Neutrophil (primary cell): ENCODE data around the gene PTGS2.
"Not testable (repeated sequence)": the region's sequence is repeated elsewhere in the genome, so short reads cannot be mapped to it uniquely, and the experiment has no call there.

Experiments used
- H3K27ac ChIP-seq: fragments of 200-600 bp; sonication (generic); 2 replicates; pipeline ENCODE4 v1.5.1; 2016; ENCODE audit warnings: mild to moderate bottlenecking, moderate library complexity
- H3K27me3 ChIP-seq: fragments of 200-600 bp; sonication (generic); 2 replicates; pipeline ENCODE4 v1.6.0; 2016; ENCODE audit warnings: mild to moderate bottlenecking
- H3K36me3 ChIP-seq: fragments of 200-600 bp; sonication (generic); 2 replicates; pipeline ENCODE4 v1.5.1; 2017
- H3K4me1 ChIP-seq, 2 experiments: fragments of 200-600 bp in 1 of 2; sonication (generic) in 1 of 2; 1 replicate in 1 of 2; 2 replicates in 1 of 2; pipeline versions ENCODE4 v1.5.1 to v1.6.1; 2013 to 2016; ENCODE audit warnings: low read depth in 1 of 2, low read length in 1 of 2, mild to moderate bottlenecking in 1 of 2, moderate library complexity in 1 of 2; ENCODE audit not compliant: control insufficient read depth in 1 of 2, insufficient read depth in 1 of 2
- H3K4me3 ChIP-seq, 2 experiments: fragments of 200-600 bp in 1 of 2; sonication (generic) in 1 of 2; 1 replicate in 1 of 2; 2 replicates in 1 of 2; pipeline ENCODE4 v1.5.1; 2013 to 2016; ENCODE audit warnings: low read depth in 1 of 2, low read length in 1 of 2, mild to moderate bottlenecking in 1 of 2, moderate library complexity in 1 of 2
- H3K9me3 ChIP-seq: fragments of 200-600 bp; sonication (generic); 2 replicates; pipeline ENCODE4 v1.5.1; 2016
- TF ChIP-seq, protein P1 (sequence below): fragments of 200-600 bp; sonication (generic); IDR thresholded peaks from 2 replicates; pipeline ENCODE4 v1.5.1; 2016; ENCODE audit warnings: antibody characterized with exemption

Gene PTGS2

DNA sequence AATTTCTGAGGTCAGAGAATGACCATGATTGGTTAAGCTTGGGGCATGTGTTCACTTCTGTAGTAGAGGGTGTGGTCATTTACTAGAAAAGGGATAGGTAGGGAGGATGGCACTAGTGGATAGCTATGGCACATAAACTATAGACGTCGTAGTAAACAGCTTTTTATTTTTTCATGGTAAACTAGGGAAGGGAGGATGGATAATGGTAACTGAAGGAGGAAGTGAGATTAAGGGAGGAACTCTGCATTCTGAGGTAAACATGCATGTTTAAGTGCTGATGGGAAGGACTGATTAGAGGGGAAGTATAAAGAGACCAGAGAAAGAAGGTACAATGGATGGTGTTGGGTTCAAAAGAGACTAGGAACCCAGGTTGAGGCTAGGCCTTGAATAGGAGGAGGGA is 26.9 kb downstream of the PTGS2 start:
- Histone ChIP-seq H3K4me3 (peak overlapping the region; percentile 21 to 33), H3K27ac (peak overlapping the region; percentile 96), H3K27me3 (no peaks in the 10 kb centered on the region), H3K36me3 (no peaks in the 10 kb centered on the region), H3K4me1 (peaks cover 57% of the 10 kb centered on the region in 2 experiments), H3K9me3 (no peaks in the 10 kb centered on the region)
- TF ChIP-seq, protein P1, sequence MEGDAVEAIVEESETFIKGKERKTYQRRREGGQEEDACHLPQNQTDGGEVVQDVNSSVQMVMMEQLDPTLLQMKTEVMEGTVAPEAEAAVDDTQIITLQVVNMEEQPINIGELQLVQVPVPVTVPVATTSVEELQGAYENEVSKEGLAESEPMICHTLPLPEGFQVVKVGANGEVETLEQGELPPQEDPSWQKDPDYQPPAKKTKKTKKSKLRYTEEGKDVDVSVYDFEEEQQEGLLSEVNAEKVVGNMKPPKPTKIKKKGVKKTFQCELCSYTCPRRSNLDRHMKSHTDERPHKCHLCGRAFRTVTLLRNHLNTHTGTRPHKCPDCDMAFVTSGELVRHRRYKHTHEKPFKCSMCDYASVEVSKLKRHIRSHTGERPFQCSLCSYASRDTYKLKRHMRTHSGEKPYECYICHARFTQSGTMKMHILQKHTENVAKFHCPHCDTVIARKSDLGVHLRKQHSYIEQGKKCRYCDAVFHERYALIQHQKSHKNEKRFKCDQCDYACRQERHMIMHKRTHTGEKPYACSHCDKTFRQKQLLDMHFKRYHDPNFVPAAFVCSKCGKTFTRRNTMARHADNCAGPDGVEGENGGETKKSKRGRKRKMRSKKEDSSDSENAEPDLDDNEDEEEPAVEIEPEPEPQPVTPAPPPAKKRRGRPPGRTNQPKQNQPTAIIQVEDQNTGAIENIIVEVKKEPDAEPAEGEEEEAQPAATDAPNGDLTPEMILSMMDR = no peak

DNA sequence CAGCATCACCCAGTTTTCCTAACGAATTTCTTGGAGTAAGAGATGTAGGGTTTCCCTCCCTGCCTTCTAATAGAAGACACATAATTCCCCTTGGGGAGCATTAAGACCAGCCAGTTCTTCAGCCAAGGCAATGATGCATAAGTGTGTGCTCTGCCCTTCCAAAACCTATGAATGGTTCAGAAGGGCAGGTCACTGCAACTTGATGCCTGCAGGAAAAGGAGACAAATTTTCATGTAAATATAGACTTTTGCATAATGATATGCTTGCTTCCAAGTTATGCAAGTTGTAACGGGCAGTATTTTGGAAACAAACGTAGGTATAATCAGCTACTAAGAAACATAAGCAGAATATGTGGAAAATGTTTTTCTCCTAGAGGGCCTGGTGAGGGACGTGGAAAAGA is 31.6 kb downstream of the PTGS2 start:
- Histone ChIP-seq H3K4me3 (no peak overlapping the region), H3K4me1 (peaks cover 12 to 13% of the 10 kb centered on the region in 2 experiments), H3K27me3 (no peaks in the 10 kb centered on the region), H3K27ac (no peak overlapping the region), H3K9me3 (no peaks in the 10 kb centered on the region), H3K36me3 (no peaks in the 10 kb centered on the region)
- TF ChIP-seq, protein P1 = no peak

DNA sequence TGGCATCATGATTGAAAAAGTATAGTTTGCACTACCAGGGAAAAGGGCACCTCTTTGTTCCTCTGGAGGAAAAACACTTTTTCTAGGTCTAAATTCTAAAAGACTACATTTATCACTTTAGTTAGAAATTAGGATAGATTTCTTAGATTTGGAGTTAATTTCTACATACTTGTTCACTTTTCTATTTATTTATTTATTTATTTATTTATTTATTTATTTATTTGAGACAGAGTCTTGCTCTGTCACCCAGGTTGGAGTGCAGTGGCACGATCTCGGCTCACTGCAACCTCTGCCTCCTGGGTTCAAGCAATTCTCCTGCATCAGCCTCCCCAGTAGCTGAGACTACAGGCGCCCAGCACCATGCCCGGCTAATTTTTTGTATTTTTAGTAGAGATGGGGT is 32.2 kb downstream of the PTGS2 start:
- not testable (repeated sequence) for H3K27me3 ChIP-seq, H3K27ac ChIP-seq, H3K9me3 ChIP-seq, H3K36me3 ChIP-seq, H3K4me3 ChIP-seq, H3K4me1 ChIP-seq

DNA sequence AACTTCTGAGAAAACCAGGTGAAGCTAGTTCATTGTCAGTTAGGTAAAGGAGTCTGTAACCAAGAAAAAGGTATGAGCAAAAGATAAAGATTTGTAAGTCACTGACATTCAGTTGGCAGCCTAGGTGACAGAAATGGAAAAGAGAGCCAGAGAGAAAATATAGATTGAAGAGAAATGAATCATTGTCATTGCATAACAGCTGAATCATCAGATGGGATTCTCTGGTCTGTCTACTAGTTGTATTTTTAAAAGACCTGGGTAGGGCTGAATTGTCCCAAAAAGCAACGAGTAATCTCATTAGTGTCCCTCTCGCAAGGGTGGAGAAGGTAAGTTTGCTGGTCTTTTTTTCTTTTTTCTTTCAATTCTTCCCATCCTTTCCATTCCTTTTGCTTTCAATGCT is 36.6 kb downstream of the PTGS2 start:
- H3K27ac ChIP-seq = no peak overlapping the region
- H3K4me3 ChIP-seq = no peak overlapping the region
- no peaks in the 10 kb centered on the region for H3K36me3 ChIP-seq
- no peaks in the 10 kb centered on the region for H3K27me3 ChIP-seq
- no peaks in the 10 kb centered on the region for H3K9me3 ChIP-seq
- TF ChIP-seq, protein P1 = no peak
- H3K4me1 ChIP-seq = no peaks in the 10 kb centered on the region

DNA sequence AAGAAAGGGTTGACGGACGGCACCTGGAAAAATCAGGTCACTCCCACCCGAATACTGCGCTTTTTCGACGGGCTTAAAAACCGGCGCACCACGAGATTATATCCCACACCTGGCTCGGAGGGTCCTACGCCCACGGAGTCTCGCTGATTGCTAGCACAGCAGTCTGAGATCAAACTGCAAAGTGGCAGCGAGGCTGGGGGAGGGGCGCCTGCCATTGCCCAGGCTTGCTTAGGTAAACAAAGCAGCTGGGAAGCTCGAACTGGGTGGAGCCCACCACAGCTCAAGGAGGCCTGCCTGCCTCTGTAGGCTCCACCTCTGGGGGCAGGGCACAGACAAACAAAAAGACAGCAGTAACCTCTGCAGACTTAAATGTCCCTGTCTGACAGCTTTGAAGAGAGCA is 42.7 kb downstream of the PTGS2 start:
- not testable (repeated sequence) for H3K9me3 ChIP-seq, H3K36me3 ChIP-seq, H3K27ac ChIP-seq, H3K4me3 ChIP-seq, H3K4me1 ChIP-seq, H3K27me3 ChIP-seq

DNA sequence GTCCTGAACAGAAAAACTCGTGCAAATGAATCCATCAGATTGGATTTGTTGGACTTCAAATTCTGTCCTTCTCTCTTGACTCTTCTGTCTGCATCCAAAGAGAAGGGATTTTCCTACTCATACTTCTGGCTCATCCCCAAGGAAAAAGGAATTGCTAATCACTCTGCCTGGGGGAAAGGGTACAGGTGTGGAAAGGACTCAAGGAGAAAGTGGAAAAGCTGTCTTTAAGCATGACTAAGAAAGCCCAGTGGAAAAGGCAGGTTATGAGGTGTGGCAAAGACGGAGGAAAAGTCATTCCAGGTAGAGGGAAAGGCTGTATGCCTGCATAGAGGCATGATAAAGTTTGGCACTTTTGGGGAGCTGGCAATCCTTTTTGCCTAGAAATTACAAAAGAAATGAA is 43.4 kb downstream of the PTGS2 start:
- H3K27ac ChIP-seq = no peak overlapping the region
- no peaks in the 10 kb centered on the region for H3K36me3 ChIP-seq
- H3K9me3 ChIP-seq = no peaks in the 10 kb centered on the region
- H3K27me3 ChIP-seq = no peaks in the 10 kb centered on the region
- peaks cover 5 to 10% of the 10 kb centered on the region in 2 experiments for H3K4me1 ChIP-seq
- TF ChIP-seq, protein P1 = no peak
- H3K4me3 ChIP-seq = no peak overlapping the region

DNA sequence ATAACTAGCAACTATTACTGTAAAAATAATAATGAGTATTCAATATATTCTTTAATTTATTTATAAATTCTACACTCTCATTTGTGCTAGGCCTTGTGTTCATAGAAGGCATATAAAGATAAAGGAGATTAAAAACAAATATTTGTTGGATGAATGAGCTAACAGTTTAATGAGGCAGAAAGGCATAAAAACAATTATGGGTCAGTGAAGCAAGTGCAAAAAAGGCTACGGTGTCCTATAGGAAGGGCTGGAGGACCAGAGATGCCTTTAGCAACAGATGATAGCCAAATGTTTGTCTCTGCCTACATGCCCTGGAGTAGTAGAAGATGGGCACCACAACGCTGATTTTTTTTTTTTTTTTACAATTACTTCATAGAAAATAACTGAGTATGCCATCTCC is 45.7 kb downstream of the PTGS2 start:
- no peaks in the 10 kb centered on the region for H3K27me3 ChIP-seq
- H3K27ac ChIP-seq = no peak overlapping the region
- no peak overlapping the region for H3K4me3 ChIP-seq
- H3K36me3 ChIP-seq = no peaks in the 10 kb centered on the region
- H3K4me1 ChIP-seq = peaks cover 11 to 17% of the 10 kb centered on the region in 2 experiments
- no peaks in the 10 kb centered on the region for H3K9me3 ChIP-seq
- TF ChIP-seq, protein P1 = no peak
